Stimulated activated CD8-positive, alpha-beta memory T cell treated with anti-CD3 and anti-CD28 coated beads, Interleukin-2, amount 100 ng/mL, for 1 hour (primary cell): ENCODE data around the gene PTGDS.
A peak's percentile ranks its signal among the peaks of the same experiment; 100 is the strongest.

Source experiments
- DNase-seq, 2 donors: peaks; one replicate each; pipeline ENCODE4 v3.0.0-alpha.2; 2020; ENCODE audit warnings: low read depth in 2 of 2

The PTGDS gene

DNA sequence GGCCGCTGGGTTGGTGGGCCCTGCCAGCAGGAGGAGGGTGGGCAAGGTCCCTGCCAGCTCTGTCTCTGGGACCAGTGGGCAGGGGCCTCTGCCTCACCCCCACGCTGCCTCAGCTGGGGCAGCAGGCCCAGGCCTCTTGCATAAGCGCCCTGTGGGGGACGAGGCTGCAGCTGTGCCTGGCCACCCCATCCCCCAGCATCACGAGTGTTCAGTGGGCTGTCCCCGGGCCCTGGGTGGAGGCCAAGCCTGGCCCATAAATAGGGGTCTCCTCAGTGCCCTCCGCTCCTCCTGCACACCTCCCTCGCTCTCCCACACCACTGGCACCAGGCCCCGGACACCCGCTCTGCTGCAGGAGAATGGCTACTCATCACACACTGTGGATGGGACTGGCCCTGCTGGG, at the start of gene PTGDS:
Gene PTGDS, plus strand, starts transcription at position 282 of the 400 bp plus-strand sequence. Its CDS starts 75 bp downstream, at position 357.
- no peak for DNase-seq

- no peak for DNase-seq
These were observed 48.7 kb upstream of the PTGDS start for GRCh38 chr9:136928591-136928990.

DNA sequence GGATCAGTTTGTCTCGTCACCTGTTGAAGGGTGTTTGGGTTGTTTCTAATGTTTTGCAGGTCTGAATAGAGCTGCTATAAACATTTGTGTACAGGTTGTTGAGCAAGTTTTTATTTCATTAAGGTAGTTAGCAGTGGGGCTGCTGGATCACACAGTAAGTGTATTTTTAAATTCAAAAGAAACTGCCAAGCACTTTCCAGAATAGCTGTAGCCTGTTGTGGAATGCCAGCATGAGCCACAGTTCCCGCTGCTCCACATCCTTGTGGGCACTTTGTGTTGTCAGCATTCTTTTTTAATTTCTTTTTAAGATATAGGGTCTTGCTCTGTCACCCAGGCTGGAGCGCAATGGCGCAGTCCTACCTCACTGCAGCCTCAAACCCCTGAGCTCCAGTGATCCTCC, 47.3 kb upstream of the PTGDS start:
- no peak for DNase-seq

GRCh38 chr9:136931611-136932130, 45.6 kb upstream of the PTGDS start:
- no peak for DNase-seq

DNA sequence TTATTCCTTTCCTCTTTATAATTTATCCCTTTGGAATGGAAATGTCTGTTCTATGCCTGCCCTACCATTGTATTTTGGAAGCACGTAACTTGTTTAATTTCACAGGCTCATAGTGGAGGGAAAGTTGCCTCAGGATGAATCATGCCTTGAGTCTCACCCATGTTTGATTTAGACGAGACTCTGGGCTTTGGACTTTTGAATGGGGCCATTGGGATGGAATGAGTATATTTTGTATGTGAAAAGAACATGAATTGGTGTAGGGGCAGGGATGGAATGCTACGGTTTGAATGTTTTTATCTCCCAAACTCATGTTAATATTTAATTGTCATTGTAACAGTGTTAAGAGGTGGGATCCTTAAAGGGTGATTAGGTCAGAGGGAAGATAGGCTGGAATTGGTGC, 43.0 kb upstream of the PTGDS start:
- no peak for DNase-seq

DNA sequence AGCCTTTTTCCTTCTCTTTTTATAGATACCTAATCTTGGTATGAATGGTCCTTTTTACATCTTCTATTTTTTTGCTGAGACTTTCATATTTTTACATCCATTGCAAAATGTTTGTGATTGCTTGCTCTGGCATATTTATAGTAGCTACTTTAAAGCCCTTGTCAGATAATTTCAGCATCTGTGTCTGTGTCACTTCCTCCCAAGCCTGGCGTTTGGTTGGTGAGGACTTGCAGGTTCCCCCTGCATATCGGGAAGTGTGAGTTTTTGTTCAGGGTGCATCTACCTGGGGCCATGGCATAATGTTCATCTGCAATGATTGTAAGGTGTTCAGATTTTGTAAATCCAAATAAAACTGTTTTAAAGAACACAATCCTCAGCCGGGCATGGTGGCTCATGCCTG, 41.7 kb upstream of the PTGDS start:
- DNase-seq, result no peak

DNA sequence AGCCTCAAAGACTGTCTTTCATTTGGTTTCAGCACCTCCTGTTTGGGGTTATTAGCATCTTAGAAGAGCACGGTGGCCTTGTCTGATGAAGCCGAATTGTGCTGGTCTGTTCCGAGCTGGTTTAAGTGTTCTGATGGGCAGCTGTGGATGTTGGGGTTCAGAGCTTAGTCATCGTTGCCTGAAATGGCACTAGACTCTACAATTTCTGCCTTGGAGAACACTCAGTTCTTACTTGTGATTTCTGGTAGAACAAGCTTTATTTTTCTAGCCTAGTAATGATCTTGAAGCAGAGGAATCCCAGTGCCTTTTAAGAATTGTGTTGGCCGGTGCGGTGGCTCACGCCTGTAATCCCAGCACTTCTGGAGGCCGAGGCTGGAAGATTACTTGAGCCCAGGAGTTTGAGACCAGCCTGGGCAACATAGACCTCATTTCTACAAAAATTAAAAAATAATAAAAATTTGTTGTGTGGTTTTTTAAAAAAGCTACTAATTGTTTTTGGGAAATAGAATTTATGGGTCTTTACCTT, 40.6 kb upstream of the PTGDS start:
- DNase-seq, result no peak

- no peak for DNase-seq
These were observed 39.9 kb upstream of the PTGDS start for GRCh38 chr9:136937186-136938001.

DNA sequence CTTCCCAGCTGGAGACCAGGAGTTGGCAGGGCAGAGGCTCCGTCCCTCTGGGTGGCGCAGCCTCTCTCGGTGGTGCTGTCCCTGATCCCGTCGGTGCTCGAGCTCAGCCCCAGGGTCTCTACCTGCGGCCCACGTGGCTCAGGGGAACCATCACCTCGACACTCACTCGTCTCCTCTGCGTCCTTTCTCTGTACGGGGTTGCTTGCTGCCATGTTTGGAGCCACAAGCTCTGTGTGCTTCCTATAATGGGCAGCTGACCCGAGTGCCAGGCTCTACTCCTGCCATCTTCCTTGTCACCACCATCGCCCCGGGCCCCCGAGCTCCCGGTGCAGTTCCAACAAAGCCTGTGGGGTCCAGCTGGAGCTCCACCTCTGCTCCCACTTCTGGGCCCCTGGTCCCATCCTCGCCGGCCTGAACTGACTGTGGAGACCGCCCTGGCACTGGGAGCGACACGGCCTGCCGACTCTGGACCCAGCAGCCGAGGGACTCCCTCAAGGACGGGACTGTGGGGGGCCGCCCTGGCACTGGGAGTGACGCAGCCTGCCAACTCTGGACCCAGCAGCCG, 37.8 kb upstream of the PTGDS start:
- DNase-seq, result no peak

GRCh38 chr9:136939996-136940525, 37.2 kb upstream of the PTGDS start:
- no peak for DNase-seq

GRCh38 chr9:136940526-136941230, 36.6 kb upstream of the PTGDS start:
- no peak for DNase-seq

DNA sequence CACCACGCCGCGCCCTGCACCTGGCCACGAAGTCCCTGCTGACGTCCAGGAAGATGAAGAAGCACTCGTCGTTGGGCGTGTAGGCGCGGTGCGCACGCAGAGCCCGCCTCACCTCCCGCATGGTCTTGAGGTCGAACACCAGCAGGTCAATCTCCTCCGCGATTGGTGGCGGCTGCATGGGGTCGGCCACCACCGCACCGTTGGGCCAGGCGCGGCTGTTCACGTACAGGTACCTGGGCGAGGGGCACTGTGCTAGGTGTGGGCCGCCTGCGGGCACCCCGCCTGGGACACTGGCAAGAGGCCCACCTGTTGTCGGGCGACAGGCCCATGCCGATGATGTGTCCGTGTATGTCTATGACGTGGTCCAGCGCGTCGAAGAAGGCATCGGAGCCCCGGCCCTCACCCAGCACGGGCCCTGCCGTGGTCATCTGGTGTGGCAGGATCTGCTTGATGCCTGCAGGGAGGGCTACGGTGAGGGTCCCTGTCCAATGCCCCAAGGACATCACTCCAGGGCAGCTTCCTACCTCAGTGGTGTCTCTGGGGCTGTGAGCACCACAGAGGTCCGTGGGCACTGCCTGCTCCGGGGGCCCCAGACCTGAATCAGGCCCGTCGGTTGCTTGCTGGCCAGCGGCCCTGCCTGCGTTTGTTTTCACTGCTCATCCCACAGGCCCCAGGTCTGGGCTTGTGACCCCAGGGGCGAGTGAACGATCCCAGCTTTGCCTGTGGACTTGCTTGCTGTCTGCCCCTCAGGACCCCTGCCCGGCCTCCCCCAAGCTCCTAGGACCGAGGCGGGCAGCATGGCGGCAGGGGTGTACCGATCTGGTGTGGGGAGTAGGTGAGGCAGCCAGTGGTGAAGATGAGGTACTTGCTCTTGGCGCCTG, 35.8 kb upstream of the PTGDS start:
- no peak for DNase-seq

- DNase-seq, result no peak
These were observed 35.0 kb upstream of the PTGDS start for GRCh38 chr9:136942112-136942880.

- DNase-seq, result no peak
These were observed 34.4 kb upstream of the PTGDS start for GRCh38 chr9:136942881-136943230.

DNA sequence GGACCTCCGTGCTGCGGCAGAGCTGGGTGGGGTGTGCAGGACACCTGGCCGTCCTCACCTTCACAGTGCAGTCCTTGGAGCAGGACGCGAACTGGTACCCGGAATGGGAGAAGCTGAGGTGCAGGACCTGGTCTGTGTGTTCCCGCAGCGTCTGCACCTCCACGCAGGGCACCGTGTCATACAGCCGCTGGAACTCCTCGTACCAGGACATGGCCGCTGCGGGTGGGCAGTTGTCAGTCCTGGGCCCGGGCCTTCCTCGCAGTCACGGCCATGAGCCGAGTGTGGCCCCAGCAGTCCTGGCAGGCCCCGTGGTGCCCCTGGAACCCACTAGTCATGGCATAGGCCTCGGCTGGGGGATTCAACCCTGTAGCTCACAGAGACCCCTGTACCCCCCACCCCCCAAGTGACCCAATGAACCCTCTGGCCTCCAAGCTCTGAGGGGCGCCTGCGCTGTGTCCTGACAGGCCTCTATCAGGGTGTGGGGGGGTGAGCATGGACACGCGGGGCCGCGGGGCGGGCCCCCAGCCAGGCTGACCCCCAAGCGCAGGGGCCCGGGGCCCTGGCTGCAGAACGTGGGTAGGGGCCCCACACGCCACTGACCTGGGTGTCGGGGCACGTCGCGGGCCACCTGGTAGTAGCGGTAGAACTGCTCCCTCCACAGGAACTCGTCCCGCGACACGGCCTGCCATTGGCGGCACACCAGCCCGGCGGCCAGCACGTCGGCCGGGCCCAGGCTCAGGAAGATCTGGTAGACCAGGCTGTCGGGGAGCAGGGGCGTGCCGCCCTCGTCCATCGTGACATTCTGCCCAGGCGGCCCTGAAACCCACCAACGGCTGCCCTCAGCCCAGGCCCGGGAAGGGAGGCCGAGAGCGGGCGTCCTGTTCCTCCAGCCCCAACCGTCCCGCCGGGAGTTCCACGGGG, 33.8 kb upstream of the PTGDS start:
- DNase-seq, result no peak

GRCh38 chr9:136944212-136944518, 33.1 kb upstream of the PTGDS start:
- no peak for DNase-seq

GRCh38 chr9:136944519-136945332, 32.6 kb upstream of the PTGDS start, which contains the start of the genes C8G and FBXW5:
Gene C8G, plus strand, starts transcription at chr9:136945243. Its CDS starts 78 bp downstream, at chr9:136945321.
Gene FBXW5, minus strand, starts transcription at chr9:136944738. Its CDS starts 655 bp downstream, at chr9:136944083.
- peak; percentile 88 to 89 for DNase-seq
